ENCODE results near the gene SNX19.
A peak's percentile ranks its signal among the peaks of the same experiment; 100 is the strongest.

SNX19 gene

DNA sequence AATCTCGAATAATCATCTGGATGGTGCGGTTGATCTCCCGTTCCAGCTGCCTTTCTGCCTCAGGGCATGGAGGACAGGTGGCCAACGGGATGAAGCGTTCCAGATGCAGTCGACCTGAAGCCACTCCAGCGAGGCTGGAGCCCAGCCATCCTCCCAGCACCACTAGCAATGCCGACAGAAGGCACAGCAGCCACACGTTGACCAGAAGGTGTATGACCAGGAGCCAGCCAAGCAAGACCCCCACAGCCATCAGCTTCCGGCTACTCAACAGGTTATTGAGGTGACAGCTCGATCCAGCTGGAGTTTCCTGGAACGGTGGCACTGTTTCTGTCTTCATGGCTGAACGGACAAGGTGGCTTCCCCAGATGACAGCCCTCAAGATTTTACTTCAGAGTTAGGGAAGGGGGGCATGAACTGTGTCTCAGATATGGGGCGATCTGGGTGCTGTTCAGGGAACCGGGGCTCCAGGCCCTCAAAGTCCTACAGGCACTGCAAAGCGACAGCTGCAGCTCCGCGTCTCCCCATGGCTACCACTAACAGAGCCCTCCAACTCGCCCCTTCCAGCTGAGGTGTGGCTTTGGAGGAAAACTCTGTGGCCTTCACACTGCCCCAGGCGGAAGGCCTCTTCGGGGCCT, 559 bp downstream of the SNX19 start:
- in situ Hi-C loops (cut with HindIII; ENCODE audit: low sequenced_read_pairs) = no loop called here
- no peak for TF ChIP-seq CTCF (IDR thresholded peaks at IDR 0.05; ENCODE audit: low read depth, low read length, missing control alignments)
- peak overlapping the region; percentile 87 for H3K4me3 ChIP-seq (ENCODE audit: low read depth, low read length)
- no peak for DNase-seq (ENCODE audit: low read depth)

GRCh38 chr11:130913268-130913667, 3.0 kb downstream of the SNX19 start:
- in situ Hi-C loops (cut with HindIII; ENCODE audit: low sequenced_read_pairs) = no loop called here
- no peak overlapping the region for H3K4me3 ChIP-seq (ENCODE audit: low read depth, low read length)
- TF ChIP-seq CTCF (IDR thresholded peaks at IDR 0.05; ENCODE audit: low read depth, low read length, missing control alignments) = no peak
- no peak for DNase-seq (ENCODE audit: low read depth)

DNA sequence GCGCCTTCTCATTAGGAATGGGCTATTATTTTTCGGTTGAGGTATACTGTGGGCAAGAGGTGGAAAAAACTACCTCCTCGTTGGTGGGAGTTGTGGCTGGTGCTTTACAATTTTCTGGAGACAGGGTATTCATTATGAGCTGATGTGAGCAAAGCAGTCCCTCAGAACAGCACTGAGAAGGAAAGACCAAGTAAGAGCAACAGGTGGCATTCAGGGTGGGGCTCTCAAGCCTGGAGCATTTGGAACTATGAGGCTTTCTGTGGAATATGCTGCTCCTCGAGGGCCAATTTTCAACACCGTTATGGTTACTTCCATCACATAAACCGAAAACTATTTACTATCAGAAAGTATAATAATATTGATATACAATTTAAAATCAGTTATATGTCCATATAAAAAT, 3.7 kb downstream of the SNX19 start:
- in situ Hi-C loops (cut with HindIII; ENCODE audit: low sequenced_read_pairs) = no loop called here
- no peak for DNase-seq (ENCODE audit: low read depth)
- H3K4me3 ChIP-seq (ENCODE audit: low read depth, low read length) = no peak overlapping the region
- TF ChIP-seq CTCF (IDR thresholded peaks at IDR 0.05; ENCODE audit: low read depth, low read length, missing control alignments) = no peak

- TF ChIP-seq CTCF (IDR thresholded peaks at IDR 0.05; ENCODE audit: low read depth, low read length, missing control alignments) = no peak
- no peak for DNase-seq (ENCODE audit: low read depth)
- in situ Hi-C loops (cut with HindIII; ENCODE audit: low sequenced_read_pairs) = no loop called here
- no peak overlapping the region for H3K4me3 ChIP-seq (ENCODE audit: low read depth, low read length)
Observed at GRCh38 chr11:130911306-130911705, 5.0 kb downstream of the SNX19 start.

- no peak for TF ChIP-seq CTCF (IDR thresholded peaks at IDR 0.05; ENCODE audit: low read depth, low read length, missing control alignments)
- in situ Hi-C loops (cut with HindIII; ENCODE audit: low sequenced_read_pairs) = no loop called here
- H3K4me3 ChIP-seq (ENCODE audit: low read depth, low read length) = no peak overlapping the region
- no peak for DNase-seq (ENCODE audit: low read depth)
Observed at GRCh38 chr11:130909650-130910049, 6.6 kb downstream of the SNX19 start.

DNA sequence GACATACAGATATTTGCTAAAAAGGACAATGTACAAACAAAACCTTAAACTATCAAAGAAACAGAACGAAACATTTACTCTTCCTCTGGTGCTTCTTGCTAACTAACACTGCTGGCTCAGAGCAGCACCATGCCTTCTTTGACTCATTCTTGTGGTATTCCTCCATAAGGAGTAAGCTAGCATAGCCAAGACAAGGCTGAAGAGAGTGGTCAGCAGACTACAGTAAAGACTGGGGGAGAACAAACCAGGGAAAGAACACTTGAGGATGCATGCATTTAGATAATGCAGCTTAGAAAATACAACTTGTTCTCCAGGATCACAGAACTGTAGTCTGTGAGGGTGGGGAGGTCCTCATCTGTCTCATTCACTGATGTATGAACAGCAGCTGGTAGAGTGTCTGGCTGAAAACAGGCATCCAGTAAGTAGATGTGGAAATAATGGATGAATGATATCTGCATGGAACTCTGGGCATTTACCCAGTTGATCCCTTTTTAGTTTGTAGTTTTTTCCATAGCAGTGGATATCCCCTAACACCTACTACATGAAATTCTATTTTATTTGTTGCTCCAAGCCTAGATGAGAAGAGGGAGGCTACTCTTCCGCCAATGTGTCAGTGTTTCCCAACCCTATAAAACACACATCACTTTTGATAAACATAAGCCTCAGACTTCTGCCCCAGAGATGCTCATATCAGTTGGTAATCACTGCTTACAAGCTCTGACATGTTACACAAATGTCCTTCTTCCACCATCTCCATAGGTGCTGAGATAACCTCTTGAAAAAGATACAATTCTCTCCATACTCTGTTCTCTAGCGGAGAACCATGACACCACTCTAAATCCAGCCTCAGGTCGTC, 7.3 kb downstream of the SNX19 start:
- no peak for TF ChIP-seq CTCF (IDR thresholded peaks at IDR 0.05; ENCODE audit: low read depth, low read length, missing control alignments)
- in situ Hi-C loops (cut with HindIII; ENCODE audit: low sequenced_read_pairs) = no loop called here
- no peak overlapping the region for H3K4me3 ChIP-seq (ENCODE audit: low read depth, low read length)
- peak; percentile 64 for DNase-seq (ENCODE audit: low read depth)
